Measurements from ENCODE around the gene ARMC8.

DNA sequence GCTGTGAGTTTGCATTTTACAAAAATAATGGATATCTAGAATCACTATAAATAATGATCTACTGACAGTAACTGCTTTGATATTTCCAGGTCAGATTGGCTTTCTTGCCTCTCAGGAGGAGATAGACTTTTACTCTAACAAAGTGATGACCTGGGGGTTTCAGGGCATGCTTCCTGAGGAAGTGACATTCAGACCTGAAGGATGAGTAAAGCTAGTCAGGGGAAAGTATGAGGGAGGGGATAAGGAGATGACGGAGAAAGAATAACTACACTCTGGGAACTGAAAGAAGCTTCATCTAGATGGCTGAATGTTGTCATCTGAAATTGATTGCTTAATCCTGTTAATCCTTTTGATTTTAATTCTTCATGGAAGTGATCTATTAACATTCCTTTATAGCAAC, 32.2 kb downstream of the ARMC8 start:
- TF ChIP-seq, protein P1, sequence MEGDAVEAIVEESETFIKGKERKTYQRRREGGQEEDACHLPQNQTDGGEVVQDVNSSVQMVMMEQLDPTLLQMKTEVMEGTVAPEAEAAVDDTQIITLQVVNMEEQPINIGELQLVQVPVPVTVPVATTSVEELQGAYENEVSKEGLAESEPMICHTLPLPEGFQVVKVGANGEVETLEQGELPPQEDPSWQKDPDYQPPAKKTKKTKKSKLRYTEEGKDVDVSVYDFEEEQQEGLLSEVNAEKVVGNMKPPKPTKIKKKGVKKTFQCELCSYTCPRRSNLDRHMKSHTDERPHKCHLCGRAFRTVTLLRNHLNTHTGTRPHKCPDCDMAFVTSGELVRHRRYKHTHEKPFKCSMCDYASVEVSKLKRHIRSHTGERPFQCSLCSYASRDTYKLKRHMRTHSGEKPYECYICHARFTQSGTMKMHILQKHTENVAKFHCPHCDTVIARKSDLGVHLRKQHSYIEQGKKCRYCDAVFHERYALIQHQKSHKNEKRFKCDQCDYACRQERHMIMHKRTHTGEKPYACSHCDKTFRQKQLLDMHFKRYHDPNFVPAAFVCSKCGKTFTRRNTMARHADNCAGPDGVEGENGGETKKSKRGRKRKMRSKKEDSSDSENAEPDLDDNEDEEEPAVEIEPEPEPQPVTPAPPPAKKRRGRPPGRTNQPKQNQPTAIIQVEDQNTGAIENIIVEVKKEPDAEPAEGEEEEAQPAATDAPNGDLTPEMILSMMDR (IDR thresholded peaks at IDR 0.05), result no peak
- TF ChIP-seq POLR2A (IDR thresholded peaks at IDR 0.05), result no peak
